EH (cell line): ENCODE results near the gene SLC25A46.
"Not testable (repeated sequence)": the region's sequence is repeated elsewhere in the genome, so short reads cannot be mapped to it uniquely, and the experiment has no call there.

Source experiments
- DNase-seq: peaks from one replicate; pipeline ENCODE4 v3.0.0-alpha.2; 2015; ENCODE audit warnings: low read depth

Gene SLC25A46

DNA sequence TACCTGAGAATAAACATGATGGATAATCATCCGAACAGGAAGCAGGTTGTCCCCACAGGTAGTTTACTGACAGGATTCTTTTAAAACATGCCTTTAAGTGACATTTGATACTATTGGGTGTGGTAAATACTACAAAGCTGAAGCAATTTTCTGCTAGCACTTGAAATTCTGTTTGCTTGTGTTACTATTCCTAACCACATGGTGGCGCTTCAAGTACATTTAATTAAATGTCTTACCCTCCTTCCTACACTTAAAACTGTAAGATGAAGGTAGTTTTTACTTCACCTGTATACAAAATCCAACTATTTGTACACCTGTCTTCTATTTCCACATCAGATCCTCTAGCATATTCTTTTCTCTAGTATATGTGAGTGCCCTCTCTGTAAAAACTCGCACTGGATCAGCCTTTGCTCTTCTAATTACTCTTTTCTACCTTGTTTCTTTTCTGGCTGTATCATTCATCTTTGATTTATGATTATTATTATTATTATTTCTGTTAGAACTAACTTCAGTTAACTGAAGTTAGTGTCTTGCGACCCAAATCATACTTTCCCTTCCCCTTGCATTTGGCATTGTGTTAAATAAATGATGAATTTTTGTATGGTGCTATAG lies 18.4 kb downstream of the SLC25A46 start:
- peak; percentile 57 for DNase-seq

- no peak for DNase-seq
These were observed 21.4 kb downstream of the SLC25A46 start for GRCh38 chr5:110760158-110760557.

DNA sequence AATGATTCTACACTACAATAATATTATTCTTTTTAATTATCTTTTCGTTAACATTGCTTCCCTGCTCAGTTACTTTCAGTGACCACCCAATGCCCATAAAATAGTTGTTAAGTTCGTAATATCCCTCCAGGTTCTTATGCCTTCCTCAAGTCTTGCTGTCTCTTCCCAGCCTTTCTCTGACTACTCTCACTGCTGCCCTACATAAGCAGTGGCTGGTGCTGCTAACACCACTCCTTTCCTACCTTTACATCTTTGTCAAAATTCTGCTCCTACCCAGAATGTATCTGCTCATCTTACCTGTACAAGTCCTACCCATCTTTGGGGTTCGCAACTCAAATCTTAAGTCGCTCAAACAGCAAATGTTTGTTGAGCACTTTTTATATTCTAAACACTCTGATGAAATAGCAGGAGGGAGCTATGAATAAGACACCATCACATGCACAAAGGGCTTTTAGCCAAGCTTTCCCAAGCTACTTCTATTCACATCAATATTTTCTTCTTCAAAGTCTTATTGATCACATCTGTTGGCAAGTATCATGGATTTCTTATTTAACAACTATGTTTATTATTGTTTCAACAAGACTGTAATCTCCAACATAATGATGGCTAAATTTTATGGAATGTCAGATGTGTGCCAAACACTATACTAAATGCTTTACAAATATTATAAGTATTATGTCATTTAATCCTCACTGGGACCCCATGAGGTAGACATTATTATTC lies 29.5 kb downstream of the SLC25A46 start:
- DNase-seq = peak; percentile 3

DNA sequence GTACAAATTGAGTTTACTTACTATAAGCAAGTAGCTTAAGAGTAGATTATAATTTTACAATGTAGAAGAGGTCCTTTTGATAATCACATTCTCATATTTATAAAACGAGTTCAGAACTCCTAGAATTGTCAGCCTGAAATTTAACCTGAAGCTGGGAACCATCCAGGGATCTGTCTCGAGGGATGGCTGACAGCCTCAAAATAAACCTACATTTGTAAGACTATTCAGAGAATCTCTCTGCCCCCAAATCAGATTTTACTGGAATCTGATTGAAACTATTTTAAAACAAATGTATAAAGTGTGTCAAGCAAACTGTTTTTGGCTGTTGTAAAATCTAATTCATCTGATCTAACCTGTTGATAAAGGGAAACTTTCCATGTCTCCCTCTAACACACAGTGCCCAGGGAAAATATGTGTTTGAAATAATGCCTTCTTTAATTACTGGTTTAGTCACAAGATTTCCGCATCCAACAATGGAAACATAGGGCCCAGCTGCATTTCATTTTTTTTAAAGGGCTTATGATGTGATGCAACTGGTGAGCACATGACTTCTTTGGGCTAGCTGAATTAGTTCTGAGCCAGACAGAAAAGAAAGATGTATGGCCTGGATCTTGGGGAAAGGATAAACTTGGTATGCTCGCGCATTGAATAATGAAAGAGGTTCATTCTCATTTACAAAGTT lies 30.3 kb downstream of the SLC25A46 start:
- DNase-seq = peak; percentile 49

DNA sequence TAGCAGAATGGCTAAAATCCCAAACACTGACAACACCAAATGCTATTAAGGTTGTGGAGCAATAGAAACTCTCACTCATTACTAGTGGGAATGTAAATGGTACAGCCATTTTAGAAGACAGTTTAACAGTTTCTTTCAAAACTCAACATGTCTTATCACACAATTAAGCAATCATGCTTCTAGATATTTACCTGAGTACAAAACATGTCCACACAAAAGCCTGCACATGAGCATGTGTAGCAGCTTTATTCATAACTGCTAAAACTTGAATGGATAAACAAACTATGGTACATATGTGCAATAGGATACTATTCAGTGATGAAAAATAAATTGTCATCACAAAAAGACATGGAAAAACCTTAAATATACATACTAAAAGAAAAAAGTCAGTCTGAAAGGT lies 31.5 kb downstream of the SLC25A46 start:
- no peak for DNase-seq

- no peak for DNase-seq
These were observed 46.1 kb downstream of the SLC25A46 start for GRCh38 chr5:110784901-110785300.

GRCh38 chr5:110785356-110785755 lies 46.5 kb downstream of the SLC25A46 start:
- DNase-seq = peak; percentile 1

GRCh38 chr5:110788006-110788405 lies 49.2 kb downstream of the SLC25A46 start:
- DNase-seq = not testable (repeated sequence)

- peak; percentile 32 for DNase-seq
These were observed 51.9 kb downstream of the SLC25A46 start for GRCh38 chr5:110790673-110791072.

DNA sequence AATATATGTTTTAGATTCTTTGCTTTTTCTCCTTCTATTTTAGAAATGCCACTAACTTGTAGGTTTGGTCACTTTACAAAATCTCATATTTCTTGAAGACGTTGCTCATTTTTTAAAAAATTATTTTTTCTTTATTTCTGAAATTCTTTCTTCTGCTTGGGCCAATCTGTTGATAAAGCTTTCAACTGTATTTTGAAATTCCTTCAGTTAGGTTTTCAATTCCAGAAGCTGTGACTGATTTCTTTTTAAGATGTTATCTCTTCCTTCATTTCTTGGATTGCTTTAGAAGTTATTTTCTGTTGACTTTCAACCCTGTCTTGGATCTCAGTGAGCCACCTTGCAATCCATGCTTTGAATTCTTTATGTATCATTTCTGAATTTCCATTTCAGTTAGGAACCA lies 64.2 kb downstream of the SLC25A46 start:
- no peak for DNase-seq

DNA sequence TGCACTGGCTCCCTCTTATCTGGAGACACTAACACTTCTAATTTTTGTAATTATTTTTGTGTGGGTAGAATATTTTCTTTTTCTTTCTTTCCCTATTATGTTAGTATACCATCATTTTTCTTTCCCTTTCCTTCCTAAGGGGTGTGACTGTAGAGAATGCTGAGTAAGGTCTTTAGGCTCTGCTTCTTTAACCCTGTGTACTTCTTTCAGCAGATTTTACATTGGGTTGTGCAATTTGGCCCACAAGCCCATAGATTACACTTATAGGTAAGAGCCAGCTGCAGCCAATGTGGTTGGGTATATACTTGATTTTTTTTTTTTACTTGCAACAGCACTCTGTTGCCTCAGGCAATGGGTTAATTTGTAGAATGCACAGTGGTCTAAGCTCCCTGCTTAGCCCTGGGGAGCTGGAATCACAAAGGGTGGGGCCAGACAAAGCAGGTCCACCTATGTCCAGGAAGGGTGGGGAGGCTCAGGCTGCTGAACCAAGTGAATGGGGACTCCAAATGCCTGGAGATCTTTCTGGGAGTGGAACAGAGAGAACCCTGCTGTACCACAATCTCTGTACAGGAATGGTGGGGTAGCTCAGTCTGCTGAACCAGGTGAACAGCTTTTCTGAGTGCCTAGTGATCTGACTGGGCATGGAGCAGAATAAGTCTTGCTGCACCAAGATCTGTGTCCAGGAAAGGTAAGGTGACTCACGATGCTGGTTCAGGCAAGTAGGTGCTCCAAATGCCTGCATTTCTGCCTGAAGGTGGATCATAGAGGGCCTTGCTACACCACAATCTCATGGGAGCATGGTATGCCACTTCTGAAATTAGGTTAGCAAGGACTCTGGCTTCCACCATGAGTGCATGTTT lies 64.9 kb downstream of the SLC25A46 start:
- DNase-seq = no peak

DNA sequence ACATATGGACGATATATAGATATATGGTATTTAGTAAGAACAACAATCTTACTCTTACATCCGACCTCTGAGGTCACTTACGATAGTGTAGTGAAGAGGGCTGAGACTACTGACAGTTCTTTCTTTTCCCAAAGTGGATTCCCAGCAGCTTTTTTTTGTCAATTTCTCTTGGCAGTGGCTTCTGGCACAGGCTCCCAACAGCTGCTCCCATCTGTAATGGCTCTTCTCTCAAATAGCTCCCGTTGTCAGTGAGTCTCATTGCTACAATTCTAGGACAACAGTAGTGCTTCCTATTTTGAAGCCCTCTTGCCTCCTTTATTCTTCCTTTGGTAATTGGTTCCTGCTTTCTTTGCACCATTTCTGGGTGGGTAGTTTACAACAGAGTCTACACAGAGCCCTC lies 68.4 kb downstream of the SLC25A46 start:
- DNase-seq = no peak

GRCh38 chr5:110809006-110809405 lies 70.2 kb downstream of the SLC25A46 start:
- no peak for DNase-seq
